Measurements from ENCODE around the gene C16orf86.
A peak's percentile ranks its signal among the peaks of the same experiment; 100 is the strongest.

The C16orf86 gene

DNA sequence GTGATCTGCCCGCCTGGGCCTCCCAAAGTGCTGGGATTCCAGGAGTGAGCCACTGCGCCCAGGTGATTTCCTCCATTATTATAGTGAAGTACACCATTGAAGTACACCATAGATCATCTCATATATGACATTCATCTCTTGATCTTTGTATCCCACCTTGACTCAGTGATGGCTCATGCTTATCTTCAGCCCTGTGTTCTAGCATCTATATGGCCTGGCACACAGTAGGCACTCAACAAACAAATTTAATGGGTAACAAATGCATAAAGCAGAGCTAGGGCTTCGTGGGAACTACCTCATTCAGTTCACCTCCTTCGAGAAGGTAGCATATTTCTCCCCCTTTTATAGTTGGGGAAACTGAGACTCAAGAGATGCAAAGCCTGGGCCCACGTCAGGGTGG is 1.0 kb upstream of the C16orf86 start:
- Mint-ChIP-seq H3K27ac (peak overlapping the region in 1 of 2 donors; percentile 87), H3K4me3 (peak overlapping the region; percentile 51 to 56), H3K36me3 (ENCODE audit: insufficient read depth) (peaks cover 23% of the 10 kb centered on the region), H3K4me1 (ENCODE audit: low read depth in 2 of 2) (peaks cover 7 to 20% of the 10 kb centered on the region in 2 donors), H3K27me3 (no peaks in the 10 kb centered on the region), H3K9me3 (no peaks in the 10 kb centered on the region)
- ATAC-seq (replicated peaks) (no peak), DNase-seq (no peak)

- H3K27me3 Mint-ChIP-seq = no peaks in the 10 kb centered on the region
- DNase-seq = no peak
Measured at GRCh38 chr16:67666032-67666551, 522 bp upstream of the C16orf86 start.

DNA sequence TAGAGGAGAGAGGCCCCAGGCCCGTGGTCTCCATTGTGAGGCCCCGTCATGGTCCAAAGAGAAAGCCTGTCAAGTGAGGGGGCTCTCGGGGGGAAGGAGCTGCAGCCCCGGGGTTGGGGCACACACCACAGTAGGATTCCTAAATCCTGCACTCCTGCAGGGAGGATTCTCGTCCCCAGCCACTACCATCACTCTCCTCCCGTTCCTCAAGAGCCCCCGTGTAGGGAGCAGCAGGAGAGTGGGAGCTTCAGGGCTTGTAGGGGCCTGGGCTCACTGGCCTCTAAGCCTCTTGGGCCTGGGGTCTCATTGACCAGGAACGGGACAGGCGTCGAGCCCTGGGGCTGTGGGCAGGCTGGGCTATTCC is 821 bp downstream of the C16orf86 start:
- peak overlapping the region in 1 of 2 donors; percentile 87 for H3K27ac Mint-ChIP-seq
- H3K27me3 Mint-ChIP-seq = no peaks in the 10 kb centered on the region
- ATAC-seq (replicated peaks) (no peak), DNase-seq (no peak)
- peak overlapping the region; percentile 87 to 88 for H3K4me3 Mint-ChIP-seq
- H3K36me3 Mint-ChIP-seq (ENCODE audit: insufficient read depth) = peaks cover 14% of the 10 kb centered on the region
- no peaks in the 10 kb centered on the region for H3K9me3 Mint-ChIP-seq
- peaks cover 0 to 11% of the 10 kb centered on the region in 2 donors for H3K4me1 Mint-ChIP-seq (ENCODE audit: low read depth in 2 of 2)

More at GRCh38 chr16:67666032-67666551, 522 bp upstream of the C16orf86 start:
- Mint-ChIP-seq H3K27ac (peak overlapping the region; percentile 87 to 90), H3K9me3 (no peaks in the 10 kb centered on the region), H3K4me3 (peak overlapping the region; percentile 87 to 88), H3K4me1 (ENCODE audit: low read depth in 2 of 2) (peaks cover 4 to 18% of the 10 kb centered on the region in 2 donors), H3K36me3 (ENCODE audit: insufficient read depth) (peaks cover 18% of the 10 kb centered on the region)
- ATAC-seq (replicated peaks) = peak; percentile 5

DNA sequence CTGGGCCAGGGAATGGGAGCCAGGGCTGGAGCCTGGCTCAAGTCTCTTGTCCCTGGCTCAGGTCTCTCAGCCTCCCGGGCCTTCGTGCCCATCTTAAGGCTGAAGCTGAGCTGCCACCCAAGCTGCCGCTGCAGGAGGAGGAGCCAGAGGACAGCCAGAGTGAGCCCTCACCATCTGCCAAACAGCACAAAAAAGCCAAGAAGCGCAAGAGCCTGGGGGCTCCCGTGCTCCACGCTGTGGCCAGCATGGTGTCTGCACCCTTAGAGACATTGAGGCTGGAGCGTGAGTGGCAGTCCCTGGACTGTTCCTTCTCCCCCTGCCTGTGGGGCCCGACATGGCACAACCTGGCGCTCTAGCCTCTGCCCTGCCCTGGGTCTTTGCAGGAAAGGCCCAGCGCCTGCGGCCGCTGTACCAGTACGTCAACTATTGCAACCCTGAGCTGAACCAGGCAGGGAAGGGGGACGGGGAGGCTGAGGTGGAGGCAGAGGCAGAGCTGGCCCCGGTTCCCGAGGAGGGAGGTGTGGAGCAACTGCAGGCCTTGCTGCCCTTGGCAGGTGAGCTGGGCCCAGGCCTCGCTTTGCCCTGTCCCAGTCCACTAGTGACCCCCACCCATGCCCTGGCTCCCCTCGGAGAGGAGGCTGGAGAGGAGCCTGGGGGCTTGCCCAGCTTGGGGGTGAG is 1.3 kb downstream of the C16orf86 start:
- Mint-ChIP-seq H3K27ac (peak overlapping the region in 1 of 2 donors; percentile 87), H3K27me3 (no peaks in the 10 kb centered on the region), H3K4me3 (peak overlapping the region in 1 of 2 donors; percentile 87), H3K9me3 (no peaks in the 10 kb centered on the region), H3K36me3 (ENCODE audit: insufficient read depth) (peaks cover 13% of the 10 kb centered on the region), H3K4me1 (ENCODE audit: low read depth in 2 of 2) (peaks cover 0 to 11% of the 10 kb centered on the region in 2 donors)
- ATAC-seq (replicated peaks) (peak; percentile 82), DNase-seq (peak; percentile 57 to 69 (median 67))

GRCh38 chr16:67668495-67669157 is 2.0 kb downstream of the C16orf86 start:
- Mint-ChIP-seq H3K9me3 (no peaks in the 10 kb centered on the region), H3K27ac (no peak overlapping the region), H3K4me1 (ENCODE audit: low read depth in 2 of 2) (peaks cover 0 to 11% of the 10 kb centered on the region in 2 donors), H3K36me3 (ENCODE audit: insufficient read depth) (peaks cover 11% of the 10 kb centered on the region), H3K27me3 (no peaks in the 10 kb centered on the region), H3K4me3 (no peak overlapping the region)
- no peak for ATAC-seq (replicated peaks)
- DNase-seq = no peak

DNA sequence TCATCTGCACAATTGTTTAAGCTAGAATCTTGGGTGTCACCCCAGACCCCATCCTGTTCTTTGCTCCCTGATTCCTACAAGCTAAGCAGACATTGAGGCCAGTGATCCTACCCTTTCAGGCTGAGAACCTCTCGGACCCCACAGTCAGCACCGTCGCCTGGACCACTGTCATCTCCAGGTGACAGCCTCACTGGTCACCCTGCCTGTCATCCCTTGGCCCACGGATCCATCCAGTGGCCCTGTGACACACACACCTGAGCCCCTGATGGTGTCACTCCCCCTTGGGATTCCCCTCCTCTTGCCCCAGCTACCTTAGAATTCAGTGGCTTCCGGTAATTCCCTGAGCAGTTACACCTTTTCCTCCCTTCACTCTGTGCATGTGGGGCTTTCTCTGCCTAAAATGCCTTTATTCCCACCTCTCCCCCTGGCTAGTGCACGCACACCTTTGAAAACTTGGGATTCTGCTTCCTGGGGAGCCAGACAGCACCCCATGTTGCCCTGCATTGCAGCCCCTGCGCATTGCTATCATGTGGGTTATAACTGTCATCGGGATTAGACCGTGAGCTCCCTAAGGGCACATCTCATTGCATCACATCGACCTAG is 3.0 kb downstream of the C16orf86 start:
- Mint-ChIP-seq H3K36me3 (ENCODE audit: insufficient read depth) (peaks cover 9% of the 10 kb centered on the region), H3K27ac (no peak overlapping the region), H3K9me3 (no peaks in the 10 kb centered on the region), H3K27me3 (no peaks in the 10 kb centered on the region), H3K4me1 (ENCODE audit: low read depth in 2 of 2) (peaks cover 0 to 16% of the 10 kb centered on the region in 2 donors), H3K4me3 (no peak overlapping the region)
- ATAC-seq (replicated peaks) (no peak), DNase-seq (no peak)

GRCh38 chr16:67672306-67672705 is 5.7 kb downstream of the C16orf86 start:
- Mint-ChIP-seq H3K27me3 (no peaks in the 10 kb centered on the region), H3K27ac (peak overlapping the region in 1 of 2 donors; percentile 41), H3K36me3 (ENCODE audit: insufficient read depth) (no peaks in the 10 kb centered on the region), H3K4me3 (no peak overlapping the region), H3K4me1 (ENCODE audit: low read depth in 2 of 2) (peaks cover 0 to 13% of the 10 kb centered on the region in 2 donors), H3K9me3 (no peaks in the 10 kb centered on the region)
- DNase-seq (no peak), ATAC-seq (replicated peaks) (no peak)

- Mint-ChIP-seq H3K27me3 (no peaks in the 10 kb centered on the region), H3K27ac (peak overlapping the region; percentile 41 to 80), H3K4me3 (no peak overlapping the region)
Measured at GRCh38 chr16:67672739-67673662, 6.4 kb downstream of the C16orf86 start.

DNA sequence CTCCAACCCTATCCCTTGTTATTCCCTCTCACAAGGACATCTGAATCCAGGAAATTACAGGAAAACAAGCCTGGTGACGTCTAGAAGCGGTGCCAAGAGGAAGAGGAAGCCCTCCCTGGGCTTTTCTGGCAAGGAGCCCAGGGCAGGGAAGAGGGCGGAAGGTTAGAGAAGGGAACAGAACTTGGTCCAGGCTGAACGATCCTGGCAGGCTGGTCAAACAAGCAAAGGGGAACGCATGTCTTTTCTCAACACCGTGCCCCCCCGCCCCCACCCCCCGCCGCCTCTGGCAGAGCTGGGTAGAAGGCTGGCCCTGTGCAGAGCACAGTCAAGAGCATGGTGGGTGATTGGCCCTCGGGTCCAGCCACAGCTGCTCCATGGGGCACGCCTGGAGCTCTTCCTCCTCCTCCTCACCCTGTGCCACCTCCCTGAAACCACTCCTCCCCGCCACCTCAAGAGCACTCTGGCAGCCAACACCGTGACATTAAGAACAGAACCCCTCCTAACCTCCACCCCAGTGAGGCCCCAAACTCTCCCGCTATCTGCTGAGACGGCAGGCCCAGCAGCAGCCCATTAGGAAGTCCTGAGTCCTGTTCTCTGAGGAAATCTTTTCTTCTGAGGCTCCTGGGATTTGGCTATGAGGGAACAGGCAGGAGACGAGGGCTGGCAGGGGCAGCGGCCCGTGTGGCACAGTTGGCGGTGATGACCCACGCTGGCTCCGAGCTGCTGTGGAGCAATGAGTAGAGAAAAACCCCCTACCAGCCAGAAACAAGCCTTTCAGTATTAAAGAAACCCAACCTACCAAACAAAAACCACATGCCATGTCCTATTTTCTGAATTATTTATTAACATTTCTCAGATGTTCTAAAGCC is 7.3 kb downstream of the C16orf86 start:
- Mint-ChIP-seq H3K36me3 (ENCODE audit: insufficient read depth) (no peaks in the 10 kb centered on the region), H3K4me1 (ENCODE audit: low read depth in 2 of 2) (peaks cover 0 to 7% of the 10 kb centered on the region in 2 donors), H3K4me3 (no peak overlapping the region), H3K27me3 (no peaks in the 10 kb centered on the region), H3K9me3 (no peaks in the 10 kb centered on the region), H3K27ac (peak overlapping the region in 1 of 2 donors; percentile 80)
- no peak for DNase-seq
- no peak for ATAC-seq (replicated peaks)

More at GRCh38 chr16:67672739-67673662, 6.4 kb downstream of the C16orf86 start:
- peak; percentile 25 for ATAC-seq (replicated peaks)
- Mint-ChIP-seq H3K4me1 (ENCODE audit: low read depth in 2 of 2) (peaks cover 0 to 8% of the 10 kb centered on the region in 2 donors), H3K36me3 (ENCODE audit: insufficient read depth) (no peaks in the 10 kb centered on the region), H3K9me3 (no peaks in the 10 kb centered on the region)
- DNase-seq = peak; percentile 39 to 43 (median 40)

- H3K4me3 Mint-ChIP-seq = no peak overlapping the region
- no peaks in the 10 kb centered on the region for H3K36me3 Mint-ChIP-seq (ENCODE audit: insufficient read depth)
- DNase-seq (no peak), ATAC-seq (replicated peaks) (no peak)
- peaks cover 0 to 7% of the 10 kb centered on the region in 2 donors for H3K4me1 Mint-ChIP-seq (ENCODE audit: low read depth in 2 of 2)
- no peaks in the 10 kb centered on the region for H3K9me3 Mint-ChIP-seq
- H3K27me3 Mint-ChIP-seq = no peaks in the 10 kb centered on the region
- H3K27ac Mint-ChIP-seq = peak overlapping the region in 1 of 2 donors; percentile 80
Measured at GRCh38 chr16:67674851-67675578, 8.4 kb downstream of the C16orf86 start.

- no peak overlapping the region for H3K4me3 Mint-ChIP-seq
- H3K27ac Mint-ChIP-seq = peak overlapping the region in 1 of 2 donors; percentile 60
- no peaks in the 10 kb centered on the region for H3K27me3 Mint-ChIP-seq
- peaks cover 0 to 7% of the 10 kb centered on the region in 2 donors for H3K4me1 Mint-ChIP-seq (ENCODE audit: low read depth in 2 of 2)
- H3K36me3 Mint-ChIP-seq (ENCODE audit: insufficient read depth) = peaks cover 3% of the 10 kb centered on the region
- H3K9me3 Mint-ChIP-seq = no peaks in the 10 kb centered on the region
- DNase-seq (no peak), ATAC-seq (replicated peaks) (no peak)
Measured at GRCh38 chr16:67675579-67675935, 8.9 kb downstream of the C16orf86 start.

GRCh38 chr16:67675999-67676398 is 9.4 kb downstream of the C16orf86 start:
- H3K9me3 Mint-ChIP-seq = no peaks in the 10 kb centered on the region
- peak overlapping the region in 1 of 2 donors; percentile 60 for H3K27ac Mint-ChIP-seq
- ATAC-seq (replicated peaks) (no peak), DNase-seq (no peak)
- peaks cover 0 to 7% of the 10 kb centered on the region in 2 donors for H3K4me1 Mint-ChIP-seq (ENCODE audit: low read depth in 2 of 2)
- H3K36me3 Mint-ChIP-seq (ENCODE audit: insufficient read depth) = peaks cover 3% of the 10 kb centered on the region
- H3K27me3 Mint-ChIP-seq = no peaks in the 10 kb centered on the region
- H3K4me3 Mint-ChIP-seq = no peak overlapping the region
